OCI-M2 (cell line): ENCODE measurements around the gene STX2.

Source experiments
- DNase-seq: peaks from one replicate; lab custom pipeline; 2025; ENCODE audit not compliant: unreplicated experiment; lab: John Stamatoyannopoulos, UW

STX2 gene

GRCh38 chr12:130831876-130832405, 7.1 kb downstream of the STX2 start:
- DNase-seq: no peak

GRCh38 chr12:130831246-130831645, 7.8 kb downstream of the STX2 start:
- no peak for DNase-seq

- no peak for DNase-seq
Observed at GRCh38 chr12:130830246-130830551, 8.9 kb downstream of the STX2 start.

GRCh38 chr12:130829391-130830245, 9.4 kb downstream of the STX2 start:
- DNase-seq: no peak

GRCh38 chr12:130828895-130829294, 10.2 kb downstream of the STX2 start:
- DNase-seq: no peak

GRCh38 chr12:130827432-130827831, 11.6 kb downstream of the STX2 start:
- DNase-seq: no peak

GRCh38 chr12:130826151-130826801, 12.8 kb downstream of the STX2 start:
- no peak for DNase-seq

DNA sequence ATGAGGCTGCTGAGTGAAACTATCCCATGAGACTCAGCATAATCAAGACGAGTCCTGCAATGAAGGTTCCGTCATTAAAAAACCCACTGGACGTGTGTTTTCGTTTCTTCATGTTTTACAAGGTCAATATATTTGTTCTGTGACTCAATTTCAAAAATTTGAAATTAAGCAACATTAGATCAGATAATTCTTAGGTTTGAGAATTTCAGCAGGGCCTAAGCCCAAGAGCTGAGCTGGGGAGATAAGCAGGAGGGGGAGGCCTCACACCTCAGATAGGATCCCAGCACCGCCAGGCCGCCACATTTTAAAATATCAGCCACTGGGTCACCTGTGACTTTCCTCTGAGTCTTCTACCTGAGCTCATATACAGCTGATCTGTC, 13.3 kb downstream of the STX2 start:
- DNase-seq: no peak

DNA sequence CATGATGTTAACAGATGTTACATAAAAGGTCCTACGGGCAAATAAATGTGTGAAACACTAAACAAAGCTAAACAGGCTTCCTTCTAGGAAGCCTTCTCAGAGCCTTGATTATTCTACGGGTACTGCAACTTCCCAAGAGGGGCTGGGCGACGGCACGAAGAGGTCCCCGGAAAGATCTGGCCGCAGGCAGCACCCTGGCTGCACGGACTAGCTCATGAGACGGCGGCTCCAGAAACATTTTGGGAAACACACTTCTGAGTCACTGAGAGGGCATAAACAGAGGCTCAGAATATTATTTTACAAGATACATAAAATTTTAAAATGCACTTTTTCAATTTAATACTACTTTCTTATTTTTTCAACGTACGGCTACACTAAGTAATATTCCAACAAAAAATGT, 19.4 kb downstream of the STX2 start:
- DNase-seq: no peak

DNA sequence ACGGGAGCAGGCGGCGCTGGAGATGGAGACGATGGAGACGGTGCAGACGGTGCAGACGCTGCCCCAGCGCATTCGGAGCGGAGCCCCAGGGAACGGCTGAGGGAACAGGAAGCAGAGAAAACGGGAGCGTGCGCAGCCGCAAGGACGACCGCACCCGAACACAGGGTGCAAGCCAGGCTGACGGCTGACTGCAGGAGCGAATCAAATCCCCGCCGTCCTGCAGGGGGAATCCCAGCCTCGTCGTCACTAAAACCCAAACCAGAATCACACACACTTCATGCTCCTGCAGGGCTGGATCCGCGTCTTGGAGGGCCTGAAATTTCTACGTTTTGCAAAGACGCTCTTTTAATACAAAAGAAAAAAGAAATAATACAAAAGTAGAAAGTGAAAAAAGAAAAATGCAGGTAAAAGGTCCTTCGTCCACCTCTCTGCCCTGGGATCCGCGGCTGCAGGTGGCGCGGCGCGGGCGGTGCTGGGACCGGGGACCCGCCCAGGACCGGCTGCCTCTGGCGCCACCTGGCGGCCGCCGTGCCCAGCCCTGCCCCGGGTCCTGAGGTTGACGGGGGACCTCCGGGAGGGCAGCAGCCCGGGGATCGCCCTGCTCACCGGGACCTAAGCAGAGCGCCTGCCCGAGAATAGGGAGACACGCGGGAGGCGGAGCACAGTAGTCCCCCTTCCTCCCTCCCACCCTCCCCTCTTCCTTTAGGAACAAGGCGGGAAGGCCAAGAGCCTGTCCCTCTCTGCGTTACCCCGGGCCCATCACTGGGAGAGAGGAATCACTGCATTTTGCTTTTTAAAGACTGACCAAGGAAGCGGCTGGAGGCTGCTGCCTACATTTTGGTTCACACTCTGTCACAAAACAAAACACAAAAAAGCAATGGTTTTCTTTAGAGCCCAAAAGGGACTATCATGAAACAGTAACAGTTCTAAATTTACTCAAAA, 20.1 kb downstream of the STX2 start:
- no peak for DNase-seq

DNA sequence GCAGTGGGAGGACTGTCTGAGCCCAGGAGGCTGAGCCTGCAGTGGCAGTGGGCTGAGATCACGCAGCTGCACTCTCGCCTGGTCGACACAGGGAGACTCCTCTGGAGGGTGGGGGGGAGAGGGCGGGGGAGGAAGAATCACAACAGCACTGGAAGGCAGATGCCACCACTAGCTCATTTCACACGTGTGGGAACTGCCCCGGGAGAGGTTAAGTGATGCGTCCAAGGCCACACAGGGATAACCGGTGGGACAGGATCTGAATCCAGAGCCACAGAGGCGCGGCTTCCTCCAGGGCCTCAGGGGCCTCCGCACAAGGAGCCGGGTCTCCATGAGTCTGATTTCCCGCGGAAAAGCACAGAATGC, 20.8 kb downstream of the STX2 start:
- no peak for DNase-seq

DNA sequence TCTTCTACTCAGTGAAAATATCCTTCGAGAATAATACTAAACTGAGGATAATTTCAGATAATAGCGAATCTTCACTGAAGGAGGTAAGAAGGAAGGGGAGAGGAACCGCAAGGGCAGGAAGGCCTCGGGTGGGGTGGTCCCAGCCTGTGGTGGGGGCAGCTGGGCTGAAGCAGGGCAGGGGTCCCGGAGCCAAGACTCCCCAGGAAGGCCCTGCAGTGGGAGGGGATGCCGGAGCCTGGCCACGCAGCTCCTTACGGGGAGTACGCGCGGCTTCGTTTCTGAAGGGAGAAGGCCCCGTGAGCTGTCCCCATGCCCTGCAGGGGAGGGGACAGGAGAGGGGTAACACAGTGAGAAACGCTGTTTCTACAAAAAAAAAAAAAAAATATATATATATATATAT, 21.2 kb downstream of the STX2 start:
- no peak for DNase-seq

- no peak for DNase-seq
Observed at GRCh38 chr12:130816097-130816496, 23.0 kb downstream of the STX2 start.

DNA sequence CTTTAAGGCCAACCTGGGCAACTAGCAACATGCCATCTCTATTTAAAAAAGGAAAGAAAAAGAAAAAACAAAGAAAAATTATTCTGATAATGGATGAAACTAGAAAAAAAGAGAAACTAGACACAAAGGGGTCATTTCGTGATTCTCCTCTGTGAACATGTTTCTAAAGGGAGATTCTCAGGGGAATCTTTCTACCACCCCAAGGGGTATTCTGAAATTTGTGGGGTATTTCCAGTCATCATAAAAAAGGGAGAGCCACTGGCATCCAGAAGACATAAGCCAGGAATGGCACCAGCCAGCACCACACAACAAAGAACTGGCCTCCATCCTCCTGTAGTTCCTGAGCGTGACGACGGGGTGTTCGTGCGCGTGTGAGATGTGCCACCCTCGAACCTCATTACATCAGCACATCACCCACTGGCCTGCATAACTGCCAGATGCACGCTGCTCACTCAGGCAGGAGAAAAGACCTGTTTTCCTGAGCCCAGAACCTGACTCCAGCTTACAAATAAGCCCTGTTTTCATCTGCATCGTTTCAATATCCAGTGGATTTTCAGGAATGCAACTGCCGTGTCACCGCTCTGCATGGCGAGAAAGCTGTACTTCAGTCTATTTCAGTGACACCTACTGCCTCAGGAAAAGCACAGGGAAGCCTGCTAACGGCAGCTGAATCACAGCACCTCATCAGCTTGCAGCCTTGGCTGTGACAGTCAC, 23.9 kb downstream of the STX2 start:
- no peak for DNase-seq

GRCh38 chr12:130813949-130814348, 25.1 kb downstream of the STX2 start:
- DNase-seq: no peak

GRCh38 chr12:130813436-130813835, 25.6 kb downstream of the STX2 start:
- no peak for DNase-seq

DNA sequence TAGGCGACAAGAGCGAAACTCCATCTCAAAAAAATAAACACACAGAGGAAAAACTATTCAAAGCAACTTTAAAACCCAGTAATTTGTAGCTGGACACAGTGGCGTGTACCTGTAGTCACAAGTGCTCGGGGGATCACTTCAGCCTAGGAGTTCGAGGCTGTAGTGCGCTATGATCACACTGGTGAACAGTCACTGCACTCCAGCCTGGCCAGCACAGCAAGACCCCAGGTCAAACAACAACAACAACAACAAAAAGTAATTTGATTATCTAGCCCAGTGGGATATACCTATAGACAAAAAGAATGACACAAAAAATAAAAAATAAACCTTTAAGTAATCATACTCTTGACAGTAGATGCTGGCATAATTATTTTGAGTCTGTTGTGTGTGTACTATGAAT, 29.3 kb downstream of the STX2 start:
- no peak for DNase-seq

DNA sequence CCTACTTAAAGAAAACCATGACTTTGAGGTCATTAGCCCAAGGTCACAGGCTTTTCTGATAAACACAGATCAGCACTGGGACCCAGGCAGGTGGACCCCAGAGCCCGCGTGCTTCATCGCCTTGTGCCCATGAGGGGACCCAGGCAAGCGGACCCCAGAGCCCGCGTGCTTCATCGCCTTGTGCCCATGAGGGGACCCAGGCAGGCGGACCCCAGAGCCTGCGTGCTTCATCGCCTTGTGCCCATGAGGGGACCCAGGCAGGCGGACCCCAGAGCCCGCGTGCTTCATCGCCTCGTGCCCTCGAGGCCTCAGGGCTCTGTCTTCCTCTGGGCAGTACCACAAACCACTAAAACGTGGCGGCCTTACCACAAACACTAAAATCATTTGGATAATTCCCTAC, 31.7 kb downstream of the STX2 start:
- DNase-seq: no peak

GRCh38 chr12:130806574-130806973, 32.5 kb downstream of the STX2 start:
- no peak for DNase-seq

DNA sequence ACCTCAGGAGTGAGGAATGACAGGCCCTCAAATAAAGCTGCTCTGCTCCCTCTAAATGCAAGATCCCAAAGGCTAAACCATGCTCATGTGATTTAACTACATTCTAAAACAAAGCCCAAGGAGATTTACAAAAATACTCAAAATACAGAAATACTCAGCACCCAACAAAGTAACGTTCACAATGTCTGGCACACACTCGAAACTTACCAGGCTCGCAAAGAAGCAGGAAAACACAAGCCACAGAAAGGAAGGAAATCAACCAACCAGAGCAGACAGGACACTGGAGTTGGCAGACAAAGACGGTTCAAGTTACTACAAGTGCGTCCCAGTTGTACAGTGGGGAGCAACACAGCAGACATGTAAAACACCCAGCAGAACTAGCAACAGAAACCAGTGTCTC, 33.4 kb downstream of the STX2 start:
- DNase-seq: no peak

- DNase-seq: no peak
Observed at GRCh38 chr12:130804216-130804615, 34.8 kb downstream of the STX2 start.
